ENCODE measurements around the gene CRYL1. TPM values are rescaled to one million over a fixed set of nuclear protein-coding genes. Genes with fewer than 3 reads are reported as not detected.

Gene CRYL1
- total RNA-seq, 1 experiment from 2014 or later = 3.7 TPM

- no peaks in the 10 kb centered on the region for H4K20me1 ChIP-seq (ENCODE audit: control insufficient read depth, insufficient read depth, insufficient read length)
- Mint-ChIP-seq H3K4me3 (no peak overlapping the region), H3K27me3 (ENCODE audit: low read depth) (no peaks in the 10 kb centered on the region; the same call in 1 of the 2 replicates), H3K4me1 (peaks cover 23 to 31% of the 10 kb centered on the region in 2 experiments), H3K27ac (no peak overlapping the region; a peak in 1 of 7 replicates), H3K36me3 (ENCODE audit: insufficient read depth in 1 of 3, low read depth in 3 of 3) (peaks cover 0 to 3% (median 2%) of the 10 kb centered on the region in 3 experiments; a peak in 4 of 7 replicates), H3K9me3 (peaks cover 3 to 5% of the 10 kb centered on the region in 2 experiments; a peak in 3 of 5 replicates)
- H2BK5ac ChIP-seq (ENCODE audit: insufficient read length, low read length) = no peak overlapping the region
- H3K14ac ChIP-seq (ENCODE audit: insufficient read depth, low read length) = no peak overlapping the region
- H3K27me3 ChIP-seq (ENCODE audit: insufficient read depth, low read length) = no peaks in the 10 kb centered on the region
- H3K9me3 ChIP-seq (ENCODE audit: control insufficient read depth, low read depth, low read length) = no peaks in the 10 kb centered on the region
- peaks cover 3% of the 10 kb centered on the region; the same call in 1 of the 2 replicates for H3K4me1 ChIP-seq (ENCODE audit: insufficient read depth, low read length)
- TF ChIP-seq, protein P1, sequence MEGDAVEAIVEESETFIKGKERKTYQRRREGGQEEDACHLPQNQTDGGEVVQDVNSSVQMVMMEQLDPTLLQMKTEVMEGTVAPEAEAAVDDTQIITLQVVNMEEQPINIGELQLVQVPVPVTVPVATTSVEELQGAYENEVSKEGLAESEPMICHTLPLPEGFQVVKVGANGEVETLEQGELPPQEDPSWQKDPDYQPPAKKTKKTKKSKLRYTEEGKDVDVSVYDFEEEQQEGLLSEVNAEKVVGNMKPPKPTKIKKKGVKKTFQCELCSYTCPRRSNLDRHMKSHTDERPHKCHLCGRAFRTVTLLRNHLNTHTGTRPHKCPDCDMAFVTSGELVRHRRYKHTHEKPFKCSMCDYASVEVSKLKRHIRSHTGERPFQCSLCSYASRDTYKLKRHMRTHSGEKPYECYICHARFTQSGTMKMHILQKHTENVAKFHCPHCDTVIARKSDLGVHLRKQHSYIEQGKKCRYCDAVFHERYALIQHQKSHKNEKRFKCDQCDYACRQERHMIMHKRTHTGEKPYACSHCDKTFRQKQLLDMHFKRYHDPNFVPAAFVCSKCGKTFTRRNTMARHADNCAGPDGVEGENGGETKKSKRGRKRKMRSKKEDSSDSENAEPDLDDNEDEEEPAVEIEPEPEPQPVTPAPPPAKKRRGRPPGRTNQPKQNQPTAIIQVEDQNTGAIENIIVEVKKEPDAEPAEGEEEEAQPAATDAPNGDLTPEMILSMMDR (conservative IDR thresholded peaks at IDR 0.05) = no peak
- H3K79me1 ChIP-seq (ENCODE audit: insufficient read depth, low read depth, low read length, poor library complexity, severe bottlenecking) = no peaks in the 10 kb centered on the region
- no peak overlapping the region for H3K56ac ChIP-seq (ENCODE audit: insufficient read length, low read depth, low read length)
- no peak for DNase-seq
- WGBS (ENCODE audit: extremely low coverage, insufficient read length, low lambda C conversion rate) = no CpG with 5 or more reads among the region's 6 CpGs
- H3K4ac ChIP-seq (ENCODE audit: low read depth, low read length) = no peak overlapping the region
- H3K18ac ChIP-seq (ENCODE audit: insufficient read length, low read depth, low read length) = no peak overlapping the region
- H3K23ac ChIP-seq (ENCODE audit: insufficient read length, low read depth, low read length) = no peak overlapping the region
- H2AFZ ChIP-seq (ENCODE audit: low read length) = no peak overlapping the region
- no peak overlapping the region for H2AK5ac ChIP-seq (ENCODE audit: insufficient read length, low read length)
- H3K4me2 ChIP-seq (ENCODE audit: insufficient read depth, insufficient read length, low read length) = no peak overlapping the region
- H3K27ac ChIP-seq (ENCODE audit: insufficient read length, low read depth, low read length) = no peak overlapping the region
- H4K8ac ChIP-seq (replicated peaks; ENCODE audit: insufficient read length, low read depth, low read length) = no peak overlapping the region
- no peaks in the 10 kb centered on the region for H3K79me2 ChIP-seq (ENCODE audit: insufficient read depth, low read length)
- no peak overlapping the region for H2BK12ac ChIP-seq (ENCODE audit: insufficient read length, low read depth, low read length)
- no peaks in the 10 kb centered on the region for H3K23me2 ChIP-seq (ENCODE audit: insufficient read length, low read depth, low read length, poor library complexity, severe bottlenecking)
- no peak overlapping the region for H2BK120ac ChIP-seq (ENCODE audit: low read depth, low read length, poor library complexity, severe bottlenecking)
- H4K5ac ChIP-seq (ENCODE audit: insufficient read length, low read depth, low read length) = no peak overlapping the region
- no peak overlapping the region for H3T11ph ChIP-seq (ENCODE audit: low read length)
- H2BK20ac ChIP-seq (ENCODE audit: low read depth, low read length, poor library complexity, severe bottlenecking) = no peak overlapping the region
- no peak overlapping the region for H2BK15ac ChIP-seq (ENCODE audit: low read depth, low read length)
- H3K9ac ChIP-seq (ENCODE audit: extremely low read depth, insufficient read length, low read length) = no peak overlapping the region
- H4K91ac ChIP-seq (ENCODE audit: insufficient read length, low read depth, low read length) = no peak overlapping the region
Measured at GRCh38 chr13:20438801-20439200, 86.9 kb downstream of the CRYL1 start.
